HEK293 (cell line): ENCODE measurements around the gene ENAH.

Experiments used
- BCL11A ChIP-seq: fragments of 450-650 bp; formaldehyde crosslinking; IDR thresholded peaks from 2 replicates; pipeline ENCODE4 v1.5.1; 2016; ENCODE audit warnings: low read depth, missing biosample characterization, missing genetic modification characterization
- FEZF1 ChIP-seq: fragments of 450-650 bp; formaldehyde crosslinking; IDR thresholded peaks from 2 replicates; pipeline ENCODE4 v1.5.1; 2016; ENCODE audit warnings: missing biosample characterization, missing genetic modification characterization
- KLF10 ChIP-seq: fragments of 450-650 bp; IDR thresholded peaks from 2 replicates; pipeline ENCODE4 v1.5.1; 2018; ENCODE audit warnings: missing biosample characterization, mild to moderate bottlenecking, missing genetic modification characterization
- ZNF311 ChIP-seq: fragments of 450-650 bp; formaldehyde crosslinking; IDR thresholded peaks from 2 replicates; pipeline ENCODE4 v1.5.1; 2017; ENCODE audit warnings: missing biosample characterization, missing genetic modification characterization, borderline replicate concordance
- ZNF449 ChIP-seq: fragments of 450-650 bp; formaldehyde crosslinking; IDR thresholded peaks from 2 replicates; pipeline ENCODE4 v1.5.1; 2017; ENCODE audit warnings: missing biosample characterization, mild to moderate bottlenecking, missing genetic modification characterization, moderate library complexity
- ZNF843 ChIP-seq: fragments of 450-650 bp; formaldehyde crosslinking; IDR thresholded peaks from 2 replicates; pipeline ENCODE4 v1.5.1; 2016; ENCODE audit warnings: missing biosample characterization, missing genetic modification characterization
- TF ChIP-seq, protein P1 (sequence below): fragments of 450-650 bp; formaldehyde crosslinking; optimal IDR thresholded peaks from 2 replicates; pipeline ENCODE3; 2016; ENCODE audit warnings: missing biosample characterization, mild to moderate bottlenecking, missing genetic modification characterization

- TF ChIP-seq BCL11A (tag by site-specific recombination), result no peak
- no peak for TF ChIP-seq ZNF449
- TF ChIP-seq KLF10, result no peak
- TF ChIP-seq, protein P1, sequence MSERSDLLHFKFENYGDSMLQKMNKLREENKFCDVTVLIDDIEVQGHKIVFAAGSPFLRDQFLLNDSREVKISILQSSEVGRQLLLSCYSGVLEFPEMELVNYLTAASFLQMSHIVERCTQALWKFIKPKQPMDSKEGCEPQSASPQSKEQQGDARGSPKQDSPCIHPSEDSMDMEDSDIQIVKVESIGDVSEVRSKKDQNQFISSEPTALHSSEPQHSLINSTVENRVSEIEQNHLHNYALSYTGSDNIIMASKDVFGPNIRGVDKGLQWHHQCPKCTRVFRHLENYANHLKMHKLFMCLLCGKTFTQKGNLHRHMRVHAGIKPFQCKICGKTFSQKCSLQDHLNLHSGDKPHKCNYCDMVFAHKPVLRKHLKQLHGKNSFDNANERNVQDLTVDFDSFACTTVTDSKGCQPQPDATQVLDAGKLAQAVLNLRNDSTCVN, result no peak
- no peak for TF ChIP-seq FEZF1 (tag by site-specific recombination)
- no peak for TF ChIP-seq ZNF311 (tag by site-specific recombination)
- TF ChIP-seq ZNF843 (tag by site-specific recombination), result no peak
Measured at GRCh38 chr1:225537554-225538251, 115.2 kb downstream of the ENAH start.
